Activated CD4-positive, CD25-positive, alpha-beta regulatory T cell treated with anti-CD3 and anti-CD28 coated beads, Interleukin-2, amount 50 U/mL, for 16 hours (primary cell): ENCODE measurements around the gene TLR5.

Experiments used
- DNase-seq: peaks from one replicate; pipeline ENCODE4 v3.0.0-alpha.2; 2020; ENCODE audit warnings: low read depth, low spot score

Gene TLR5

DNA sequence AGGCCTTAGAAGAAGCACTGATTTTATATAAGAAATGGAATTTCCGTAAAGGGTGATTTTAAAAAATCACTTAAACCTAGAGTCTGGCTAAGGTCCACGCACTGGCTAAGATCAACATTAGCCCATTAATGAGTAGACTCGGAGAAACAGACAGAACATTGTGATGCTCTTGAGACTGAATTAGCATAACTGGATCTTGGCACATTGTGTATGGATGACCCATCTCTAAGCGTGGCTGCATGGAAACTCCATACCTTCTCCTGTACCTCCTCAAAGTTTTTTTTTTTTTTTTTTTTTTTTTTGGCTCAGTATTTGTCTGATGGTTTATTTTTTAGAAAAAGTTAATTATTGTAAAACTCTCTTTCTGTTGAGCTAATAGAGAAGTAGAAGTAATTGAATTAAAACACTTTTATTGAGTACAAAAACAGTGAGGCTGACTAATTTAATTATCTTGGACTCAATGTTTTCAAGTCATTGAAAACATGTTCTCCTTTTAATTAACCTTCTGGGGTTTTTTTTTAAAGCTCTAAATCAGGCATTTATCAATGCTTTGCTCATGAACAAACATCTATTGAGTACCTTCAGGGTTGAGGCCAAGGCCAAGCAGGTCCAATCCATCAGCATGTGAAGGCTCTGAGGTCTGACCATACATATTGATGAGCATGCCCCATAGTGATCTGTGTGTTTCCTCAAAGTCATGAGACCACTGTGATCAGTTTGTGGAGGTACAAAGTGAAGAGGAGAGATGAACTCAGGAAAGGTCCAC lies 74.0 kb downstream of the TLR5 start:
- no peak for DNase-seq

DNA sequence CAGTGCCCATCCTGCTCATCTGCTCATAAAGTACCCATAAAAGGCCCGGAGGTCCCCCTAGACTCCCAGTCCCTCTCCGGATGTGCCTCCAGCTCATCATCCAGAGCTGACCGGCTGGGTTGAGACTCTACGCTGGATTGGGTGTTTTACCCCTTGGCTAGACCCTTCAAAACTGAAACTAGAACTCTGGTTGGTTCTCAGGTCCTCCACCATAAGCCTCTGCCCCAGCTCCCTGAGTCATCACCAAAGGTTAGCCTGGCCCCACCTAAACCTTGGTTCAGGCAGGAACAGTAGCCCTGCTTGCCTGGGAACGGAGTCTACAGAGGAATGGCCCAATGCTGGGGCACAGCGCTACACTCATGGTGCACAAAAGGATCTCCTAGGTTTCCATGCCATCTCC lies 75.1 kb downstream of the TLR5 start:
- no peak for DNase-seq

DNA sequence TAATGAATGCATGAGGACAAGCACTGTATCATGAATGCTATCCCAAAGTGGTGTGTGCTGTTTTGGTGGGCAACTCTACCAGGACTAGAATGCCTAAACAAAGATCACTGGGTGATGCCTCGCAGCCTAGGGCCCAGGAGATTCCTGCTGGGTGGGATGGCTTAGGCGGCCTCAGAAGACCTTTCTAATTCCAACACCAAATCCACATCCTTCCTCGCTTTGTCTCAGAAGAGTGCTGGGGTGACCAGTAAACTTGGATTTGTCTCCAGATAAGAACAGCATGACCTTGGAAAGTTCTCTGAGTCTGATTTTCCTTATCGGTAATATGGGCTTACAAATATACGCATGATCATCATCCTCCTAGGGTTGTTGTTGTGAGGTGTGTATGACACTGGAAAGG lies 76.6 kb downstream of the TLR5 start:
- no peak for DNase-seq

DNA sequence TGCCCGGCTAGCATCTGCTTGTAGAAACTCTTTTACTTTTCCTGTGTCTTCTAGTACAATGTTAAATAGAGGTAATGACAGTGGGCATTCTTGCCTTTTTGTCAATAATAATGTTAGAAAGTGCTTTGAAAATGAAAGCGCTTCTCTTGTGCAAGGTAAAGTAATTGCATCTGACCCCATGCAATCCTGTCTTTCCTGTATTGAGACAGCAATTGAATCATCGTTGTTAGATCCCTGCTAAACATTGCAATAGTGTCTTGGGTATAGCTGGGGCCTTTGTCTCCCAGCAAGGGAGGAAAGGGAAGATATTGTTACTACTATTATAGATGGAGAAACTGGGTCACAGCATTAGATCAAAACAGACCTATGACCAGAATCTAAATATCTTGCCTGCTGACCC lies 80.9 kb downstream of the TLR5 start:
- no peak for DNase-seq

DNA sequence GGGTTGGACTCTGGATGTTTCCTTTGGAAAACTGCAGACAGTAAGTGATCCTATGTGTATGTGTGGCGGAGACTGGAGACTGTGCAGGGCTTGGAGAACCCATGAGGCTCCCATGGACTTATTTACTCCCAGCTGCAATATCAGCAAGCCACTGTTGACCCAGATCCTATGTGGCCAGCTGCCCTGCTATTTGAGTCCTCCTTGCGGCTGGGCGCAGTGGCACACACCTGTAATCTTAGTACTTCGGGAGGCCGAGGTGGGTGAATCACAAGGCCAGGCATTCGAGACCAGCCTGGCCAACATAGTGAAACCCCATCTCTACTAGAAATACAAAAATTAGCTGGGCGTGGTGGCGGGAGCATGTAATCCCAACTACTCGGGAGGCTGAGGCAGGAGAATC lies 83.5 kb downstream of the TLR5 start:
- no peak for DNase-seq
